Cardiac fibroblast (primary cell): ENCODE results near the gene LAMA1.

ENCODE experiments used
- DNase-seq, 2 donors: peaks; one replicate each; pipeline versions ENCODE4 v3.0.0 to v3.0.0-alpha.2; 2010; ENCODE audit warnings: low read depth in 2 of 2
- H3K4me3 ChIP-seq, 2 donors: replicated peaks in 1 of 2; 1 replicate in 1 of 2; 2 replicates in 1 of 2; pipeline ENCODE4 v1.5.1; 2011; ENCODE audit warnings: low read depth in 2 of 2, low read length in 2 of 2, mild to moderate bottlenecking in 2 of 2, moderate library complexity in 1 of 2
- TF ChIP-seq, protein P1 (sequence below): IDR thresholded peaks from one replicate; pipeline ENCODE4 v1.5.1; 2011; ENCODE audit warnings: low read depth, mild to moderate bottlenecking, low read length, inconsistent platforms

Gene LAMA1

DNA sequence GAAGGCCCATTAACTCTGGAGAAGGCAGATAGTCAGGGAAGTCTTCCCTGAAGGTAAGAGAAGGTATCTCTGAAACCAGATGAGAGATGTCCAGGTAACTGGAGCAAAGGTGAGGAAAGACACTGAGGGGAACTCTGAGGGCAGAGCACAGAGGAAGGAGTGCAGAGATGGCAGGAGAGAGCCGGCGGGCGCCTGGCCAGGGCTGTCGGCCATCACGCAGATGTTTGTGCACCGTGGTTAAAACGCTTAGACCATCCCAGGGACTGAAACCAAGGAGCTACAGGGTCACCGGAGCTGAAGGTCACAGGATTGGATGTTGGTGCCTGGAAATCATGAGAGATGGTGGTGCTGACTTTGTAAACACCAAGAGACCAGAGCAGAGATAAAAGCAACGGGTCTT is 55.4 kb downstream of the LAMA1 start:
- TF ChIP-seq, protein P1, sequence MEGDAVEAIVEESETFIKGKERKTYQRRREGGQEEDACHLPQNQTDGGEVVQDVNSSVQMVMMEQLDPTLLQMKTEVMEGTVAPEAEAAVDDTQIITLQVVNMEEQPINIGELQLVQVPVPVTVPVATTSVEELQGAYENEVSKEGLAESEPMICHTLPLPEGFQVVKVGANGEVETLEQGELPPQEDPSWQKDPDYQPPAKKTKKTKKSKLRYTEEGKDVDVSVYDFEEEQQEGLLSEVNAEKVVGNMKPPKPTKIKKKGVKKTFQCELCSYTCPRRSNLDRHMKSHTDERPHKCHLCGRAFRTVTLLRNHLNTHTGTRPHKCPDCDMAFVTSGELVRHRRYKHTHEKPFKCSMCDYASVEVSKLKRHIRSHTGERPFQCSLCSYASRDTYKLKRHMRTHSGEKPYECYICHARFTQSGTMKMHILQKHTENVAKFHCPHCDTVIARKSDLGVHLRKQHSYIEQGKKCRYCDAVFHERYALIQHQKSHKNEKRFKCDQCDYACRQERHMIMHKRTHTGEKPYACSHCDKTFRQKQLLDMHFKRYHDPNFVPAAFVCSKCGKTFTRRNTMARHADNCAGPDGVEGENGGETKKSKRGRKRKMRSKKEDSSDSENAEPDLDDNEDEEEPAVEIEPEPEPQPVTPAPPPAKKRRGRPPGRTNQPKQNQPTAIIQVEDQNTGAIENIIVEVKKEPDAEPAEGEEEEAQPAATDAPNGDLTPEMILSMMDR: no peak
- no peak for DNase-seq

DNA sequence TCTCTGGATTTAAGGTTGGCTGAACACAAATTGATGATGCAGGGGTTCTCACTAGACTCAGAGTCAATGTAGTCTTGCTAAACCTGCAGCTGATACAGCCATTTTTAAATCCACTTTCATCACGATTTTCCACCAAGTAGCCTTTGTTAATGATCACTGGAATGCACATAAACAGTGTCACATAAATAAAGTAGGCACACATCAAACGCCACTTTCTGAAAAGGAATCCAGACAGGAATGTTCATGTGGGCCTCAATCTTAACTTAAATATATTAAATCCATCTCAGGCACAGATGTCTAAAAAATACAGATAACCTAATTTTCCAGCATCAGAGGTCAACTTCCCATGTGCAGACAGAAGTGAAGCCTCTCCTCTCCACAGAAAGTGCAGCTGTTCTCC is 58.3 kb downstream of the LAMA1 start:
- TF ChIP-seq, protein P1: no peak
- H3K4me3 ChIP-seq: no peak overlapping the region
- no peak for DNase-seq

More for the DNA sequence above, 55.4 kb downstream of the LAMA1 start:
- no peak overlapping the region for H3K4me3 ChIP-seq

DNA sequence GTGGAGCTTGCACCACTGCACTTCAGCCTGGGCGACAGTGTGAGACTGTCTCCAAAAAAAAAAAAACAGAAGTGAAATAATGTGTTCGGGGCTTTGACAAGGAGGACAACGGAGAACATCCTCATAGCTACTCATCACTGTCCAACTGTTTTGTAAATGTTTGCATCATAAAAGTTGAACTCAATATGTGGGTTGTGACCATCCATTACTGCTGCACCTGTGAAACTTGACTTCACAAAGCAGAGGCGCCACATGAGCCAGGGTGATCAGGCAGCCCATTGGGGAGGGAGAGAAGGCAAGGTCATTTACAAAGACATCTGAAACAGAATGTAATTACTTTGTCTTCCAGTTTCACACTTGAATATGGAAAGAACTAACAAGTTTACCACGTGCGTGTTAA is 61.6 kb downstream of the LAMA1 start:
- H3K4me3 ChIP-seq: no peak overlapping the region
- DNase-seq: no peak
- TF ChIP-seq, protein P1: no peak

DNA sequence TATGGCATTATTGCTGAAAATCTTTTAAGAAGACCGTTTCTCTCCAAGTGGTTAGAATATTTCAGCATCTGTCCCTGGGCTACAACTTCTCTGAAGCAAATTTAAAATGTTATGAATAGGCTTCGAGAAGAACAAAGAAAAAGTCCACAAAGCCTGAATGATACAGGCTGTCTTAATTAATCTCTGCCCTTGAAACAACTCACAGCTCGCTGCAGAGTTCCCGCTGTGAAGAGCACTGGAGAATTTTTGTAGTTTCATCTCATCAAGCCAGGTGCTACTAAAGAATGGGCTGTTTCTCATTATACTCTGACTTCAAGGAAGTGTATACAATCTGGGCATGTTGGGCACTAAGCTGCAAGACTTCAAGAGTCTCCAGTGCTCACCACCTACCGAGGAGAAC is 67.6 kb downstream of the LAMA1 start:
- H3K4me3 ChIP-seq: no peak overlapping the region
- TF ChIP-seq, protein P1: no peak
- DNase-seq: no peak

DNA sequence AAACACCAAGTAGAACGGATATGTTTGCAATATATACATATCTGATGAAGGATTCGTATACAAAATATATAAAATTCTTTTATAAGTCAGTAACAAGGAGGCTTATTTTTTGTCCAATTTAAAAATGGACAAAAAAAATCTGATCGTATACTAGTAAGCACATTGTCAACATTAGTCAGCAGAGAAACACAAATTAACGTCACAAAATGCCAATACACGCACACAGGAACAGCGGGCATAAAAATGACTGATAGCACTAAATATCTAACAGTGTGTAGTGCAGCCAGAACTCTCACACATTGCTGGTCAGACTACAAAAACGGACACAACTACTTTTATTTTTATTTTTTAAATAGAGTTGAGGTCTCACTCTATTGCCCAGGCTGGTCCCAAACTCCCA is 69.5 kb downstream of the LAMA1 start:
- TF ChIP-seq, protein P1: no peak
- DNase-seq: no peak

DNA sequence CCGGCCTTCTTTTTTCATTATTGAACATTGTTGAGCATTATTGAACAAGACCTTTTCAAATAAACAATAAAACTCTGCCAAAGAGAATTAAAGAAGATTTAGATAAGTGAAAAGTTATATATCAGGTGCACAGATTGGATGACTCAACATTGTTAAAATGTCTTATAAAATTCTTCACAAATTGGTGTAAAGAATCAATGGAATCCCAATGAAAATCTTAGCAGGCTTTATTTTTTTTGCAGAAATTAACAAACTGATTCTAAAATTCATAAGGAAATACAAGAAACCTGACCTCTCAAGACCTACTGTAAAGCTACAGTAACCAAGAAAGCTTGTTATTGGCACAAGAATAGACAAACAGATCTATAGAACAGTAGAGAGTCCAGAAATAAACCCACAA is 70.3 kb downstream of the LAMA1 start:
- no peak overlapping the region for H3K4me3 ChIP-seq
- DNase-seq: no peak
- TF ChIP-seq, protein P1: no peak

More for the DNA sequence above, 69.5 kb downstream of the LAMA1 start:
- no peak overlapping the region for H3K4me3 ChIP-seq

DNA sequence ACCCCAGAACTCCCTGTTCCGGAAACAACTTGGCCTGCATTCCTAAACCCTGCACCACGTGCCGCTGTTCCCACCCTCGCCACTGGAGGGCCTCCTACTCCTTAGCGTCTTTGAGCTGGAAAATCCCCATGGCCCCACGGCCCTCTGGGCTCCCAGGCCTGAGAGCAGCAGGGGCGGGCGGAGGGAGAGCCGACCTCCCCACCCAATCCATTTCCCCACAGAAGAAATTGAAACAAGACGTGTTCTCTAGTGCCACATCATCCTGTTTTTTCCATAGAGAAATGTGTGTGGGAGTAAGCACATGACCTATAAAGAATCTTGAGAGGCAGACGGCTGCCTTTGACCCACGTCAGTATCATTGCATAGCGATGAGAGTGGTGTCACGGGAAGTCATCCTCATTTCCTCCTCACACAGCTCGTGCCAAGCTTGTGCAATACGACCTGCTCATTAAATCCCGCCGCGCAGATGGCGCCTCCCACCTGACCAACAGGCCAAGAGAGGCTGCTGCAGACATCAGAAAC is 79.2 kb downstream of the LAMA1 start:
- peak overlapping the region; percentile 8 to 26 for H3K4me3 ChIP-seq
- TF ChIP-seq, protein P1: peak; percentile 89
- peak; percentile 99 for DNase-seq
